MM.1S (cell line): ENCODE data around the gene FRK.

Source experiments
- DNase-seq: peaks from one replicate; pipeline ENCODE4 v3.0.0-alpha.2; 2015
- H2AFZ ChIP-seq: fragments of 300-600 bp; sonication (generic); 2 replicates; pipeline ENCODE4 v1.6.0; 2016; ENCODE audit warnings: antibody characterized with exemption, low read length
- H3F3A ChIP-seq: fragments of 300-600 bp; sonication (generic); 2 replicates; pipeline ENCODE4 v1.6.1; 2016; ENCODE audit warnings: mild to moderate bottlenecking, antibody characterized with exemption, low read length, moderate library complexity, mixed read lengths; ENCODE audit not compliant: insufficient read depth
- H3K27ac ChIP-seq: fragments of 300-600 bp; sonication (generic); 2 replicates; pipeline ENCODE4 v1.5.1; 2016; ENCODE audit warnings: mild to moderate bottlenecking, low read length
- H3K27me3 ChIP-seq: fragments of 300-600 bp; sonication (generic); replicated peaks from 2 replicates; pipeline ENCODE4 v1.6.0; 2016; ENCODE audit warnings: low read length; ENCODE audit not compliant: insufficient read depth
- H3K36me3 ChIP-seq: fragments of 300-600 bp; sonication (generic); replicated peaks from 2 replicates; pipeline ENCODE4 v1.6.1; 2016; ENCODE audit warnings: mild to moderate bottlenecking, low read length, mixed read lengths; ENCODE audit not compliant: insufficient read depth
- H3K4me1 ChIP-seq: fragments of 300-600 bp; sonication (generic); 2 replicates; pipeline ENCODE4 v1.6.1; 2016; ENCODE audit warnings: low read length, mixed read lengths
- H3K4me2 ChIP-seq: fragments of 300-600 bp; sonication (generic); 2 replicates; pipeline ENCODE4 v1.6.0; 2016; ENCODE audit warnings: low read depth, low read length
- H3K4me3 ChIP-seq: fragments of 300-600 bp; sonication (generic); 2 replicates; pipeline ENCODE4 v1.5.1; 2016; ENCODE audit warnings: low read length, mixed read lengths
- H3K79me2 ChIP-seq: fragments of 300-600 bp; sonication (generic); 2 replicates; pipeline ENCODE4 v1.6.1; 2016; ENCODE audit warnings: mixed run types, low read length, mixed read lengths
- H3K9ac ChIP-seq: fragments of 300-600 bp; sonication (generic); 2 replicates; pipeline ENCODE4 v1.6.1; 2016; ENCODE audit warnings: low read length, mixed read lengths
- H3K9me2 ChIP-seq: fragments of 300-600 bp; sonication (generic); replicated peaks from 2 replicates; pipeline ENCODE4 v1.6.1; 2016; ENCODE audit warnings: mild to moderate bottlenecking, low read length, mixed read lengths; ENCODE audit not compliant: insufficient read depth
- H3K9me3 ChIP-seq: fragments of 300-600 bp; sonication (generic); replicated peaks from 2 replicates; pipeline ENCODE4 v1.6.1; 2016; ENCODE audit warnings: mild to moderate bottlenecking, low read length, mixed read lengths; ENCODE audit not compliant: insufficient read depth
- H4K20me1 ChIP-seq: fragments of 300-600 bp; sonication (generic); 2 replicates; pipeline ENCODE4 v1.6.1; 2016; ENCODE audit warnings: mild to moderate bottlenecking, low read length, moderate library complexity, mixed read lengths; ENCODE audit not compliant: insufficient read depth
- EZH2 ChIP-seq: fragments of 300-600 bp; sonication (generic); optimal IDR thresholded peaks from 2 replicates; pipeline ENCODE3; 2017; ENCODE audit warnings: low read depth, mild to moderate bottlenecking, antibody characterized with exemption, low read length, mixed read lengths
- EZH2phosphoT487 ChIP-seq: fragments of 300-600 bp; sonication (generic); IDR thresholded peaks from 2 replicates; pipeline ENCODE4 v1.6.1; 2018; ENCODE audit warnings: antibody characterized with exemption, low read length
- TF ChIP-seq, protein P1 (sequence below): fragments of 300-600 bp; sonication (generic); IDR thresholded peaks from 2 replicates; pipeline ENCODE4 v1.5.1; 2016; ENCODE audit warnings: antibody characterized with exemption, low read length, mixed read lengths

Gene FRK

DNA sequence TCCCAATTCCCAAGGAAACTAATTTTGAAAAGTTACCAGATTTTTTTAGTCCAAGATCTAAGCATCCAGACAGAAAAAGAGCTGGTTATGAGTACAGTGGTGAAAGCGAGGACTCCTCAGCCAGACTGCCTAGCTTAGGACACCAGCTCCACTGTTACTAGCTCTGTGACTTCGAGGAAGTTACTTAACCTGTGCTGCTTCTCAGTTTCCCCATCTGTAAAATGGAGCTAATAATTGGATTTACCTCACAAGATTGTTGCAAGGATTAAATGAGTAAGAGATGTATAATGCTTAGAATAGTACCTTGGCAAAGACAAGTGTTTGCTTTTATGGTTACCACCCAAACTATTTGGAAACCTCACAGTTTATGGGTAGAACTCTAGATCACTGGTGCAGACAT lies 41.1 kb upstream of the FRK start:
- H3K36me3 ChIP-seq, result no peaks in the 10 kb centered on the region
- no peaks in the 10 kb centered on the region for H3K27me3 ChIP-seq
- no peaks in the 10 kb centered on the region for H3K9me3 ChIP-seq
- H4K20me1 ChIP-seq, result no peaks in the 10 kb centered on the region
- peak overlapping the region; percentile 74 for H3K4me2 ChIP-seq
- peaks cover 12% of the 10 kb centered on the region; the same call in 1 of the 2 replicates for H3F3A ChIP-seq
- H3K9me2 ChIP-seq, result no peaks in the 10 kb centered on the region
- no peak overlapping the region; the same call in 1 of the 2 replicates for H3K27ac ChIP-seq
- peak overlapping the region; percentile 87 for H3K4me3 ChIP-seq
- no peak for DNase-seq
- peak overlapping the region; percentile 91; the same call in 1 of the 2 replicates for H3K9ac ChIP-seq
- TF ChIP-seq EZH2, result no peak
- TF ChIP-seq EZH2phosphoT487, result no peak
- TF ChIP-seq, protein P1, sequence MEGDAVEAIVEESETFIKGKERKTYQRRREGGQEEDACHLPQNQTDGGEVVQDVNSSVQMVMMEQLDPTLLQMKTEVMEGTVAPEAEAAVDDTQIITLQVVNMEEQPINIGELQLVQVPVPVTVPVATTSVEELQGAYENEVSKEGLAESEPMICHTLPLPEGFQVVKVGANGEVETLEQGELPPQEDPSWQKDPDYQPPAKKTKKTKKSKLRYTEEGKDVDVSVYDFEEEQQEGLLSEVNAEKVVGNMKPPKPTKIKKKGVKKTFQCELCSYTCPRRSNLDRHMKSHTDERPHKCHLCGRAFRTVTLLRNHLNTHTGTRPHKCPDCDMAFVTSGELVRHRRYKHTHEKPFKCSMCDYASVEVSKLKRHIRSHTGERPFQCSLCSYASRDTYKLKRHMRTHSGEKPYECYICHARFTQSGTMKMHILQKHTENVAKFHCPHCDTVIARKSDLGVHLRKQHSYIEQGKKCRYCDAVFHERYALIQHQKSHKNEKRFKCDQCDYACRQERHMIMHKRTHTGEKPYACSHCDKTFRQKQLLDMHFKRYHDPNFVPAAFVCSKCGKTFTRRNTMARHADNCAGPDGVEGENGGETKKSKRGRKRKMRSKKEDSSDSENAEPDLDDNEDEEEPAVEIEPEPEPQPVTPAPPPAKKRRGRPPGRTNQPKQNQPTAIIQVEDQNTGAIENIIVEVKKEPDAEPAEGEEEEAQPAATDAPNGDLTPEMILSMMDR, result no peak
- H2AFZ ChIP-seq, result 0 out of 2 replicates have a peak overlapping the region, but pooled peaks have one; percentile 96
- H3K4me1 ChIP-seq, result peaks cover 6% of the 10 kb centered on the region; the same call in 1 of the 2 replicates
- H3K79me2 ChIP-seq, result peaks cover 21% of the 10 kb centered on the region

DNA sequence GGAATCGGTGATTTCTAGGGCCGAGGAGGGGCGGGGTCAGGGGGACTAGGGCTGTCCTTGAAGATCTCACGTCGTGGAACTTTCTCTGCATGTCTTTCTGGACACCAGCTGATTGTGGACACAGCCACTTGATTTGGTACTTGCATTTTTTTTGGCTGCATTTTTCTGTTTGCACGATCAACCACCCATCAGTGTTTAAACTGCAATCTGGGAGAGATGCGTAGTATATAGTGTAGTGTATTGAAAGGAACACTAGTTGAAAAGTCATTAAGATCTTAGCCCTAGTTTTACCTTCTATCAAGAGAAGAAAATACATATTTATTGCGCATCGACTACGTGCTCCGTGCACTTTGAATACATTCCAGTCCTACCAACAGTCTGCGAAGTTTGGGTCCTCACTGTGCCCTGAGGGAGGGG lies 40.6 kb upstream of the FRK start:
- peak overlapping the region; percentile 91 for H3K9ac ChIP-seq
- no peaks in the 10 kb centered on the region for H3K36me3 ChIP-seq
- peaks cover 21% of the 10 kb centered on the region for H3K79me2 ChIP-seq

DNA sequence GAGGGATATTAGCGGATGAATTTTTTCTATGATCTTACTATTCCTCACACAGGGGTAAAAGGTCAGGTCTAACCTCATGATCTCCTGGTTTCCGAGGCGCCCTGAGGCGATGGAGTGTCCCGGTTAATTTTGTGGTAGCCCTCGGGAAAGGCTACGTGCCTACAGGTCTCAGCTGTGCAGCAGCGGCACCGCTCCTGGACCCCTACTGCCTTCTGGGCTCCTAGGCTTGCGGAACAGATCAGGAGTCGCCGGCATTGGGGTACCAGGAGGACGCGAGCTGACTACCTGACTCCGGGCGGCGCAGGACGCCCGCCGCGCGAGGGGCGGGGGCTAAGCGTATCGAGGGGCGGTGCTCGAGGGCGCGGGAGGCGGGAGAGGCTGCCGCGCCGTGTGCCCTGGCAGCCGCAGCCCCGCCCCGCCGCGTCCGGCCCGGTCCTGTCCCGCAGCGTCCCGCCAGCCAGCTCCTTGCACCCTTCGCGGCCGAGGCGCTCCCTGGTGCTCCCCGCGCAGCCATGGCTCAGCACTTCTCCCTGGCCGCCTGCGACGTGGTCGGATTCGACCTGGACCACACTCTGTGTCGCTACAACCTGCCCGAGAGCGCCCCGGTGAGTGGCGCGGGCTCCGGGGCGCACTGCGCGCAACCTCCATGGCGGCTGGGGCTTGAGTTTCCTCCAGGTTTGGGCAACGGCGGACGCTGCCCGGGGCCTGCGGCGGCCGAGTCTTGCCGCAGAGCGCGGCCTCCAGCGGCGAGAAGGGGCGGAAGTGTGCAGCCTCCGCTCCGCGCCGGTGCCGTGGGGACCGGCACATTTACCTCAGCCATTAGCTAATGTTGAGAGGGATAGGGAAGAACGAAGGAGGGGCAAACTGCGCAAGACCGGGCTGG lies 40.0 kb upstream of the FRK start, which contains the start of gene NT5DC1:
NT5DC1 (plus strand) TSS at position 435 of the 883 bp plus-strand sequence; CDS start at position 513, 78 bp downstream.
- Histone ChIP-seq H3K36me3 (no peaks in the 10 kb centered on the region), H3K79me2 (peaks cover 21% of the 10 kb centered on the region), H3K27ac (peak within 1 kb of the TSS; percentile 96), H4K20me1 (no peaks in the 10 kb centered on the region), H3K9ac (peak within 1 kb of the TSS; percentile 91), H3K9me3 (no peaks in the 10 kb centered on the region), H3K4me2 (peak within 1 kb of the TSS; percentile 77), H3K4me3 (peak within 1 kb of the TSS; percentile 87), H3K9me2 (no peaks in the 10 kb centered on the region), H2AFZ (peak within 1 kb of the TSS; percentile 96), H3F3A (peaks cover 12% of the 10 kb centered on the region; the same call in 1 of the 2 replicates), H3K27me3 (no peaks in the 10 kb centered on the region), H3K4me1 (peaks cover 6% of the 10 kb centered on the region; the same call in 1 of the 2 replicates)
- peak; percentile 85 for DNase-seq
- TF ChIP-seq, protein P1, result peak; percentile 50
- no peak for TF ChIP-seq EZH2

More for the DNA sequence above, 40.6 kb upstream of the FRK start:
- H2AFZ ChIP-seq, result peak overlapping the region; percentile 96
- H3K9me2 ChIP-seq, result no peaks in the 10 kb centered on the region
- no peak for DNase-seq
- TF ChIP-seq, protein P1, result no peak
- TF ChIP-seq EZH2, result no peak
- TF ChIP-seq EZH2phosphoT487, result no peak
- H3K4me3 ChIP-seq, result peak overlapping the region; percentile 87
- H3K27me3 ChIP-seq, result no peaks in the 10 kb centered on the region
- H3K9me3 ChIP-seq, result no peaks in the 10 kb centered on the region
- H3F3A ChIP-seq, result peaks cover 12% of the 10 kb centered on the region; the same call in 1 of the 2 replicates
- H4K20me1 ChIP-seq, result no peaks in the 10 kb centered on the region
- H3K4me2 ChIP-seq, result peak overlapping the region; percentile 74
- peaks cover 6% of the 10 kb centered on the region; the same call in 1 of the 2 replicates for H3K4me1 ChIP-seq
- H3K27ac ChIP-seq, result peak overlapping the region; percentile 96
